Activated naive CD4-positive, alpha-beta T cell (primary cell): ENCODE measurements around the gene ACOD1.
"Not testable (repeated sequence)": the region's sequence is repeated elsewhere in the genome, so short reads cannot be mapped to it uniquely, and the experiment has no call there.

Source experiments
- DNase-seq, 4 experiments: peaks; one replicate each; lab custom pipeline; 2025; lab: John Stamatoyannopoulos, UW

Gene ACOD1

GRCh38 chr13:76948149-76948548 is at the start of gene ACOD1:
Gene ACOD1, plus strand, starts transcription at chr13:76948511. Its CDS starts 48 bp downstream, at chr13:76948559.
- DNase-seq, result no peak

- DNase-seq, result not testable (repeated sequence)
Measured at GRCh38 chr13:76899066-76899465, 49.2 kb upstream of the ACOD1 start.

- peak; percentile 6 to 48 (median 38) for DNase-seq
Measured at GRCh38 chr13:76903544-76904162, 44.7 kb upstream of the ACOD1 start.

- DNase-seq, result no peak
Measured at GRCh38 chr13:76904507-76904906, 43.8 kb upstream of the ACOD1 start.

- DNase-seq, result no peak
Measured at GRCh38 chr13:76912476-76912875, 35.8 kb upstream of the ACOD1 start.

- DNase-seq, result no peak
Measured at GRCh38 chr13:76913898-76914297, 34.4 kb upstream of the ACOD1 start.

- DNase-seq, result no peak
Measured at GRCh38 chr13:76917095-76917494, 31.2 kb upstream of the ACOD1 start.

GRCh38 chr13:76917755-76918481 is 30.4 kb upstream of the ACOD1 start:
- not testable (repeated sequence) for DNase-seq

GRCh38 chr13:76921516-76921915 is 26.8 kb upstream of the ACOD1 start:
- DNase-seq, result no peak

- DNase-seq, result no peak
Measured at GRCh38 chr13:76925115-76925514, 23.2 kb upstream of the ACOD1 start.

- no peak for DNase-seq
Measured at GRCh38 chr13:76927955-76928354, 20.4 kb upstream of the ACOD1 start.

- DNase-seq, result no peak
Measured at GRCh38 chr13:76928456-76928855, 19.9 kb upstream of the ACOD1 start.

- no peak for DNase-seq
Measured at GRCh38 chr13:76929320-76929719, 19.0 kb upstream of the ACOD1 start.

- DNase-seq, result no peak
Measured at GRCh38 chr13:76929851-76930374, 18.4 kb upstream of the ACOD1 start.

- no peak for DNase-seq
Measured at GRCh38 chr13:76932076-76932475, 16.2 kb upstream of the ACOD1 start.

GRCh38 chr13:76934671-76935070 is 13.6 kb upstream of the ACOD1 start:
- DNase-seq, result no peak

- DNase-seq, result no peak
Measured at GRCh38 chr13:76936763-76937162, 11.5 kb upstream of the ACOD1 start.

- no peak for DNase-seq
Measured at GRCh38 chr13:76937281-76937820, 11.0 kb upstream of the ACOD1 start.

GRCh38 chr13:76939215-76939614 is 9.1 kb upstream of the ACOD1 start:
- DNase-seq, result no peak

GRCh38 chr13:76942363-76942762 is 5.9 kb upstream of the ACOD1 start:
- DNase-seq, result no peak

- no peak for DNase-seq
Measured at GRCh38 chr13:76943646-76944045, 4.7 kb upstream of the ACOD1 start.

GRCh38 chr13:76944456-76944855 is 3.9 kb upstream of the ACOD1 start:
- no peak for DNase-seq

- DNase-seq, result no peak
Measured at GRCh38 chr13:76950101-76950500, 1.8 kb downstream of the ACOD1 start.
